Fibroblast of upper back skin (primary cell): ENCODE data around the gene LIPE.

Experiments
- DNase-seq: peaks from one replicate; pipeline ENCODE4 v3.0.0-alpha.2; 2013

The LIPE gene

GRCh38 chr19:42378225-42379215 lies 48.7 kb downstream of the LIPE start:
- no peak for DNase-seq

DNA sequence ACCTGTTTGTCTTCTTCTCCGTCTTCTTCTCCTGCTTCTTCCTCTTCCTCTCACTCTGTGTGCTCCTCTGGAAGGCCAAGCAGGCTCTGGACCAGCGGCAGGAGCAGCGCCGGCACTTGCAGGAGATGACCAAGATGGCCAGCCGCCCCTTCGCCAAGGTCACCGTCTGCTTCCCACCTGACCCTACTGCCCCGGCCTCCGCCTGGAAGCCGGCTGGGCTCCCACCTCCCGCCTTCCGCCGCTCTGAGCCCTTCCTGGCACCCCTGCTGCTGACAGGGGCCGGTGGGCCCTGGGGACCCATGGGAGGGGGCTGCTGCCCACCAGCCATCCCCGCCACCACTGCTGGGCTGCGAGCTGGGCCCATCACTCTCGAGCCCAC lies 51.0 kb downstream of the LIPE start:
- DNase-seq = no peak

DNA sequence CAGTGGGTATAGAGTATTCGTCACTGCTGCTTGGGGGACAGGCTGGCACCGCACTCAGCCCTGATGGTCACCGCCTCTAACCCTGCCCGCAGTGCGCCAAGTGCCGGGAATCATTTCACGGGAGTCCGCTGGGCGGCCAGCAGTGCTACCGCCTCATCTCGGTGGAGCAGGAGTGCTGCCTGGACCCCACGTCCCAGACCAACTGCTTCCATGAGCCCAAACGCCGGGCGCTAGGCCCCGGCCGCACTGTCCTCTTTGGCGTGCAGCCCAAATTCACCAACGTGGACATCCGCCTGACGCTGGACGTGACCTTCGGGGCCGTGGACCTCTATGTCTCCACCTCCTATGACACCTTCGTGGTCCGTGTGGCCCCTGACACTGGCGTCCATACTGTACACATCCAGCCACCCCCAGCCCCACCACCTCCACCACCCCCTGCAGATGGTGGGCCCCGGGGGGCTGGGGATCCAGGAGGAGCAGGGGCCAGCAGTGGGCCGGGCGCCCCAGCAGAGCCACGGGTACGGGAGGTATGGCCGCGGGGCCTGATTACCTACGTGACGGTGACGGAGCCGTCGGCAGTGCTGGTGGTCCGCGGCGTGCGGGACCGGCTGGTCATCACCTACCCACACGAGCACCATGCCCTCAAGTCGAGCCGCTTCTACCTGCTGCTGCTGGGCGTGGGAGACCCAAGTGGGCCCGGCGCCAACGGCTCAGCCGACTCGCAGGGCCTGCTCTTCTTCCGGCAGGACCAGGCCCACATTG lies 51.6 kb downstream of the LIPE start:
- no peak for DNase-seq

DNA sequence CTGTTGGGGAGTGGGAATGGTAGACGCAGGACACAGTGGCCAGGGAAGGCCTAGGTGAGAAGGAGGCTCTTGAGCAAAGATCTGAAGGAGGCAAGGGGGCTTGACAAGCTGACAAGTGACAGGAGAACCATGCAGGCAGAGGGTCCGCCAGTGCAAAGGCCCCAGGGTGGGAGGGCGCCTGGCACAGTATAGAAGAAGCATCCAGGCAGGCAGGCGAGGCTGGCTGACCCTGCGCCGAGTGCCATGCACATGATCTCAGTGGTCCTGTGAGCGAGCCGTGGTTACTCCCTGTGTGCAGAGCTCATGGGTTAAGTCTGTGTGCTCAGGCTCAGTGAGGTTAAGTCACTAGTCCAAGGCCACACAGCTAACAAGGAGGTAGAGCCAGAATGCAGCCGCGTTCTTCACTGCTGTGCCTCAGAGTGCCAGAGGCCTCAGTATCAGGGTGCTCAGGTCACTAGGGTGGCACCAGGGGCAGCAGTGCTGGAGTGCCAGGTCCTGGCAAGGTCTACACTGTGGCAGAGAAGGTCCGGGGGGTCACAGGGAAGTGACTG lies 52.3 kb downstream of the LIPE start:
- no peak for DNase-seq

DNA sequence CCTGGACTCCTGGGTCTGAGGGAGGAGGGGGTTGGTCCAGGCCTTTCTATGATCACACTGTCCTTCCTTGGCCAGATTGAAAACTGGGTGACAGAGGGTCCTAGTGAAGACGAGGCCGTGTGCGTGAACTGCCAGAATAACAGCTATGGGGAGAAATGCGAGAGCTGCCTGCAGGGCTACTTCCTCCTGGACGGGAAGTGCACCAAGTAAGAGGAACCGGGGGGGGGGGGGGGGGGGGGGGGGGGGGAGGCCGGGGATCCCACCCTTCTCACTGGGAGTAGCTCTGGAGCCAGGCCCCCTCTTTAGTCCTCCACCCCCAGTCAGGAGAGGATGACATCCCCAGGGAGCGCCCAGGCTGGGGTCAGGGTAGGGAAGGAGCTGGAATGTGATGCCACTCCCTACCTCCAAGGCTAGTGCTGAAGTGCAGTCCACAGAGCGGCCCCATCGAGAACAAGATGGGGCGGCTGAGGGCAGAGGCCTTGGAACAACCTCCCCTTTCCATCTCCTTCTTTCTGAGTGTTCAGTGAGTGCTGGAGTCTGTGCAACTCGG lies 56.5 kb downstream of the LIPE start:
- DNase-seq = no peak

DNA sequence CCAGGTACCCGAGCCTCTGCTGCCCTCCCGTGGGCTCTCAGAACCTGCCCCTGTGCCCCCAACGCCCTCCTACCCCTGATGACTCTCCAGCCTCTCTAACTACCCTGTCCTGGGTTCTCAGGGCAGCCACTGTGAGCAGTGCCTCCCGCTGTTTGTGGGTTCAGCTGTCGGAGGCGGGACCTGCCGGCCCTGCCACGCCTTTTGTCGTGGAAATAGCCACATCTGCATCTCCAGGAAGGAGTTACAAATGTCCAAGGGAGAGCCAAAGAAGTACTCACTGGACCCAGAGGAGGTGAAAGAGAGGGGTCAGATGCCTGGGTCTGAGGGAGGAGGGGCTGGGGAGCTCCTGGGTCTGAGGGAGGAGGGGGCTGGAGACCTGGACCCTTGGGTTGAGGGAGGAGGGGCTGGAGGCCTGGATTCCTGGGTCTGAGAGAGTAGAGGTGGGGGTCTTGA lies 57.1 kb downstream of the LIPE start:
- DNase-seq = no peak

DNA sequence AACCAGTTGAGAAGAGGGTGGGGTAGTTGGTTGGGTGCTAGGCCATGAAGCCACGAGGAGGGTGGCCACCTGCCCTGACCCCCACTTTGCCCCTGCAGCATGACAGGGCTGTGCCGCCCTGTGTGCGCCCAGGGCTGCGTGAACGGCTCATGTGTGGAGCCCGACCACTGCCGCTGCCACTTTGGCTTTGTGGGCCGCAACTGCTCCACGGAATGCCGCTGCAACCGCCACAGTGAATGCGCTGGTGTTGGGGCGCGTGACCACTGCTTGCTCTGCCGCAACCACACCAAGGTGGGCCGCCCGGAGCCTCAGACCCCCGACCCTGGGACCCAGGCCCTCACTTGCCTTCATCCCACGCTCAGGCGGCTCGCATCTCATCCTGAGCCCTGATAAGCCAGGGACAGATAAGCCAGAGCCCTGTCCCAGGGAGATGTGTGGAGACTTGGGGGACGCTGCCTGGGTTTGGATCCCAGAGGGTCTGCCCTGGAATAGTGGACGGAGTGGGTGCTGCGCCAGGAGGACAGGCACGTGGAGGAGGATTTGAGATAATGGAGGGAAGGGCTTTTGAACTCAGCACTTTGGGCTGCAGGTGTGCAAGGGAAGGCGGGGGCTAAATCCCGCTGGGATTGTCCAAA lies 57.6 kb downstream of the LIPE start:
- no peak for DNase-seq

GRCh38 chr19:42368765-42369164 lies 58.4 kb downstream of the LIPE start:
- no peak for DNase-seq

- DNase-seq = no peak
These were observed 58.8 kb downstream of the LIPE start for GRCh38 chr19:42368360-42368759.

- no peak for DNase-seq
These were observed 59.3 kb downstream of the LIPE start for GRCh38 chr19:42367929-42368328.

DNA sequence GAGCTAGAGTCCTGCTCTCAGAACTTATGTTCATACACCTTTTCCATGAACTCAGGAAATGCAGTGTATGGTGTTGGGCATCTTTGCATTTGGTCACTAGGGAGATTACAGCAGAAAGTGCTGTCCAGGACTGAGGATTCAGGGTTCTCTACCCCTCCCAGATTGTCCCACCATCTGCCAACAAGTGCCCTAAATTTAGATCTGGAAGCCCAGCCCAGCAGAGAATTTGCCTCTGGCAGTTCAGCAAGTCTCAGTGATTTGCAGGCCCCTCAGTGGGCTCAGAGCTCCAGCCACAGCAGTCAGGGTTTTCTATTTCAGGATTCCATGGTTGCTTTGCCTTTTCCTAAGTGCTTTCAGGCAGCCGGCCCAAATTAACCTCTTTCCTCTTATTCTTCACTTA lies 60.5 kb downstream of the LIPE start:
- no peak for DNase-seq

GRCh38 chr19:42363614-42364346 lies 63.4 kb downstream of the LIPE start:
- no peak for DNase-seq

- no peak for DNase-seq
These were observed 64.2 kb downstream of the LIPE start for GRCh38 chr19:42362891-42363440.

DNA sequence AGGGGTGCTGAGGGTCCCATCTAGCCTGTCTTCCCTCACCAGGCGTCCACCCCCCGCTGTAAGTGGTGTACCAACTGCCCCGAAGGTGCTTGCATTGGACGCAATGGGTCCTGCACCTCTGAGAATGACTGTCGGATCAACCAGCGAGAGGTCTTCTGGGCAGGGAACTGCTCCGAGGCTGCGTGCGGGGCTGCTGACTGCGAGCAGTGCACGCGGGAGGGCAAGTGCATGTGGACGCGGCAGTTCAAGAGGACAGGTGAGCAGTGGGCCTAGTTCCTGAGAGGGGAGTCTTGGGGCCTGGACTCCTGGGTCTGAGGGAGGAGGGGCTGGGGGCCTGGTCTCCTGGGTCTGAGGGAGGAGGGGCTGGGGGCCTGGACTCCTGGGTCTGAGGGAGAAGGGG lies 64.8 kb downstream of the LIPE start:
- no peak for DNase-seq

DNA sequence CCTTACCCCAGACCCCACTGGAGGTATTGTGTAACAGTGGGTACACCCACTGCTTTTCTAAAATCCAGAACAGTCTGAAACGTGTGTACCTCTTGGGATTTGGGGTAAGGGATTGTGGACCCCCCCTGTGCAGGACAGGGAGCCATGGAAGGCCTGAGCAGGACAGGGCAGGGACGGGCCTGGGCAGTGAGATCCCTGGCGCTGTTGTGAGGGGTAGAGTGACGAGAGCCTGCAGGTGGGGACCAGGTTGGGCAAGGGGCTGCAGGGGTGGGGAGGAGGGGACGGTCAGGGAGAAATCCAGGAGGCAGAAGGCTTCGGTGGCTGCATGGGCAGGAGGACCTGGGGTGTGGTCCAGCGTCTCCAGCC lies 65.7 kb downstream of the LIPE start:
- no peak for DNase-seq

DNA sequence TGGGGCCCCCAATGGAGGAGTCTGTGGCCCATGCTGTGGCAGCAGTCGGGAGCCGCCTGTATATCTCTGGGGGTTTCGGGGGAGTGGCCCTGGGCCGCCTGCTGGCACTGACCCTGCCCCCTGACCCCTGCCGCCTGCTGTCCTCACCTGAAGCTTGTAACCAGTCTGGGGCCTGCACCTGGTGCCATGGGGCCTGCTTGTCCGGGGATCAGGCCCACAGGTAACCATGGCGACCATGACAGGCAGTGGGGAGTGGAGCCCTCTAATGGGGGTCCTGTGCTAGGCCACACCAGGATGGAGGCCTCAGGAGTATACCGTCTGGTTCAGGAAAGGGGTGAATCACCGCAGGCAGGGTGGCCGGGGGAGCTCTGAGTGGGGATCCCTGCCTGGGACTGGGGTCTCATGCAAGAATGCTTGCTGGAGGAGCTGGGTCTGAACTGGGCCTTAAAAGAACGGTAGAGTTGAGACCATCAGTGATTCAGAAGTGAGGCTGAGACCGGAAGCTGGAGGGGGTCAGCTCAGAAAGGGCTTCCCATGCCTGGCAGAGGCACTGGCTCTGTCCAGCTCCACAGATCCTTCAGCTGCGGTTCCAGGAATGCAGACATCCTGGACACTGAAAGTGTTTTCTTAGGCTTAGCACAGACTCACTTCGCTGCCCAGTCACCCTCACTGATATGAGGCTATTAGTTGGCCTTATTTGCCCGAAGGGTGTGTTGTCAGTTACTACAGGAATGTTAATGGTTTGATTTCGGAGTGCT lies 66.2 kb downstream of the LIPE start:
- no peak for DNase-seq

DNA sequence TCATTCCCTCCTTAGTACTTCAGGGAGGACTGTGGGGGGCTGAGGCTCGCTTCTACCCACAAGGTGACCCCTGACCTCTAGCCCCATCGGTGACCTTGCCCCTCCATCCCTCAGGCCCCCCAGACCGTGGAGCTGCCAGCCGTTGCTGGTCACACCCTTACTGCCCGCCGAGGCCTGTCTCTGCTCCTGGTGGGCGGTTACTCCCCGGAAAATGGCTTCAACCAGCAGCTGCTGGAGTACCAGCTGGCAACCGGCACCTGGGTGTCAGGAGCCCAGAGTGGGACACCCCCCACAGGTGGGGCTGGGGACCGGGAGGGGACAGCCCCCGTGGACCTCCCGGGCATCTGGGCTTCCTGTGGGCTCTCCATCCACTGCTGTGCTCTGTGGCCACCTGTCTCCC lies 69.9 kb downstream of the LIPE start:
- no peak for DNase-seq

GRCh38 chr19:42356686-42357085 lies 70.5 kb downstream of the LIPE start:
- DNase-seq = no peak

- no peak for DNase-seq
These were observed 71.3 kb downstream of the LIPE start for GRCh38 chr19:42355896-42356295.

GRCh38 chr19:42353341-42354015 lies 73.7 kb downstream of the LIPE start:
- no peak for DNase-seq
